Retinal pigment epithelial cell (primary cell): ENCODE data around the gene PCCA.
"Not testable (repeated sequence)": the region's sequence is repeated elsewhere in the genome, so short reads cannot be mapped to it uniquely, and the experiment has no call there.

ENCODE experiments used
- DNase-seq: peaks from one replicate; pipeline ENCODE4 v3.0.0-alpha.2; 2010; ENCODE audit warnings: low read depth
- H3K4me3 ChIP-seq: 2 replicates; pipeline ENCODE4 v1.5.1; 2011; ENCODE audit warnings: mild to moderate bottlenecking, low read length, control low read depth, moderate library complexity
- TF ChIP-seq, protein P1 (sequence below): conservative IDR thresholded peaks from 2 replicates; pipeline ENCODE4 v1.5.1; 2011; ENCODE audit warnings: low read depth, low read length, control low read depth, inconsistent platforms

PCCA gene

DNA sequence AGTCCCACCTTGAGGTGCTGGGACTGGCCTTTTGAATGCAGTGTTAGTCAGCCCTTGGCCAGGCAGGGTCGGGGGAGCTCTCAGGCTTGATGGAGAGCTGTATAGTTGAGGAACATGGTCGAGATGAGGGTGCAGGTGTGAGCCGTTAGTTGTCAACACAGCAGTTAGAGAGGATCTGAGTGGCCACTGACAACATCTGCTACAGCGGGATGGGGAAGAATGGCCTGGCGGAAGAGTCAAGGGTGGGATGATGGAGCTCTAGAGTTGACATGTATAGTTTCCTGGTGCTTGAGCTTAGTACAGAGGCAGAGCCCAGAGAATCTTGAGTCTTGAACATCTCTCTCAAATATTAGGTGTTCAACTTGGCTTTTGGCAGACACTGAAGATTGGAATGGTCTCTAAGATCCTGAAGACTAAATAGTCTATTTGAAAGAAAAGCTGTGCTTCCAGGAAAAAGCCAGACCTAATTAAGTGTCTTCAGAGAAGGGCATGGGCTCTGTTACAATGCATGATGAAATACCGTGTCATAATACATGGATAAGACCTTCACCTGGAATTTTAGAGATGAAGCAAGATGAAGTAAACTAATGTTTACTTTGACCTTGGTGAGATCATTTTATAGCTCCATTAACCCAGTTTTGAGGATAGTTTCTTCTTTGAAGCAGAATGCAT lies 9.7 kb downstream of the PCCA start:
- DNase-seq = no peak
- TF ChIP-seq, protein P1, sequence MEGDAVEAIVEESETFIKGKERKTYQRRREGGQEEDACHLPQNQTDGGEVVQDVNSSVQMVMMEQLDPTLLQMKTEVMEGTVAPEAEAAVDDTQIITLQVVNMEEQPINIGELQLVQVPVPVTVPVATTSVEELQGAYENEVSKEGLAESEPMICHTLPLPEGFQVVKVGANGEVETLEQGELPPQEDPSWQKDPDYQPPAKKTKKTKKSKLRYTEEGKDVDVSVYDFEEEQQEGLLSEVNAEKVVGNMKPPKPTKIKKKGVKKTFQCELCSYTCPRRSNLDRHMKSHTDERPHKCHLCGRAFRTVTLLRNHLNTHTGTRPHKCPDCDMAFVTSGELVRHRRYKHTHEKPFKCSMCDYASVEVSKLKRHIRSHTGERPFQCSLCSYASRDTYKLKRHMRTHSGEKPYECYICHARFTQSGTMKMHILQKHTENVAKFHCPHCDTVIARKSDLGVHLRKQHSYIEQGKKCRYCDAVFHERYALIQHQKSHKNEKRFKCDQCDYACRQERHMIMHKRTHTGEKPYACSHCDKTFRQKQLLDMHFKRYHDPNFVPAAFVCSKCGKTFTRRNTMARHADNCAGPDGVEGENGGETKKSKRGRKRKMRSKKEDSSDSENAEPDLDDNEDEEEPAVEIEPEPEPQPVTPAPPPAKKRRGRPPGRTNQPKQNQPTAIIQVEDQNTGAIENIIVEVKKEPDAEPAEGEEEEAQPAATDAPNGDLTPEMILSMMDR = no peak
- H3K4me3 ChIP-seq = no peak overlapping the region

DNA sequence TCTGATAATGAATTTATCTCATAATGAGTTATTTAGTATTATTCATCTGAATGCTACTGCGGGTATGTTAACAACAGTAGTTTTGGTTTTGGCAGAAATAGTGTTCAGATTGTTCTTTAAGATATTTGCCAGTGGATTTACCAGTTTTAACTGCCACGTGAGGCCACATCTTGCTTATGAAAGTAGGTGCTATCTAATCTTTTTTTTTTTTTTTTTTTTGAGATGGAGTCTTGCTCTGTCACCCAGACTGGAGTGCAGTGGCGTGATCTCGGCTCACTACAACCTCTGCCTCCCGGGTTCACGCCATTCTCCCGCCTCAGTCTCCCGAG lies 10.2 kb downstream of the PCCA start:
- DNase-seq, H3K4me3 ChIP-seq: not testable (repeated sequence)

DNA sequence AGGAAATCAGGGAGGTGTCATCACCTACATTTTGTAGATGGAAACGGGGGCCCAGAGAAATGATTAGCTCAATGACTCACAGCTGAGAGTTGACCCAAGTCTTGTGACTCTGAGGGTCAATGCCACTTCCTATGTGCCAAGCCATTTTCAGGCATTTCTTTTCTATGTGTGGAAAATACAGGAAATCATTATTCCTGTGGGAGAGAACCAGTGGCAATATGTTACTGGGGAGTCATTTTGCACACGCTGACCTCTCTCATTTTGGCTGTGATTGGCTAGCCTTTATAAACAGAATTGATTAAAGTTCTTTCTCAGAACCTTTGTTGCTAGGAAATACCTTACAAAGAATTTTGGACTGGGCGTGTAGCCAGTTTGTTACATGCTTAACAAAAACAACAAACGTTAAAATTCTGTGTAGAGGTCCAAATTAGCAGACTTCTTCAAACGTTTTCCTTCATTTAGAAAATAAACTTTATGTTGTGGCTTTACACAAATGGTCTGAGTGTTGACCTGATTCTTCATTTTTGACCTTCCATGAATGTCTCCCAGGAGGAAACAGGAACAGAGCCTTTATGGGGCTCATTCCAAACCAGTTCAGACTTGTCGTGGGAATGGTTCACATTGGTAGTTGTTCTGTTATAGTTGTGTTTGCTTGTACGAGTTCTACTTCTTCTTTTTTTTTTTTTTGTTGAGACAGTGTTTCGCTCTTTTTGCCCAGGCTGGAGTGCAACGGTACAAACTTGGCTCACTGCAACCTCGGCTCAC lies 11.4 kb downstream of the PCCA start:
- peak; percentile 45 for DNase-seq
- H3K4me3 ChIP-seq = no peak overlapping the region
- TF ChIP-seq, protein P1 = no peak

DNA sequence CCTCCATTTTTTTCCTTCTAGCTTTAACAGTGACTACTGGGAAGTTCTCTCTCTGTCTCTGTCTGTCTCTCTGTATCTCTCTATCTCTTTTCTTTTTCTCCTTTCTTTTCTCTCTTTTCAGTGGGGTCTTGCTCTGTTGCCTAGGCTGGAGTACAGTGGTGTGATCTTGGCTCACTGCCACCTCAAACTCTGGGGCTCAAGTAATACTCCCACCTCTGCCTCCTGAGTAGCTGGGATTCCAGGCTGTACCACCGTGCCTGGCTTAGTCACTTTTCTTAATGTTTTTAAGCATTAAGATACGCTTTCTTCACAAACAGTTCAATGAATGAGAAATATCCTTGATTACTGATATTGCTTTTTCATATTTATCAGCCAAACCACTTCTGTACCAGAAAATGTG lies 13.1 kb downstream of the PCCA start:
- no peak overlapping the region for H3K4me3 ChIP-seq
- DNase-seq = no peak
- TF ChIP-seq, protein P1 = no peak

DNA sequence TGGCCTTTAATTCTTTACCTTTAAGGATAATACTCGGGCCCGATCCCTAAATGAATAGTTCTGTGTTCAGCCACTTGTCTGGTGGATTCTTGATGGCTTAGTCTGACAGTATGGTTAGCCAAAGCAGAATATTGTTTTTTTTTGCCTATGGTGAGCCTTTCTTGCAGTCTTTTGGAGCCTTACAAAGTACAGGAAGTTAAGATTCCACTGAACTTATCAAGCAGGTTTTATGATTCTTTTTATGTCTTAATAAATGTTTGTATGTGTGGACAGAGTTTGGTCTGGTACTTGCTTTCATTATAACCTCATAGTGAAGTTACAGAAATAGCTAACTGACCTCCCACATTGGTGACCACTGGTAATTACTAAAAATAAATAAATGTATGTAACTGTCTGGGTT lies 17.1 kb downstream of the PCCA start:
- TF ChIP-seq, protein P1 = no peak
- DNase-seq = no peak
- H3K4me3 ChIP-seq = no peak overlapping the region

DNA sequence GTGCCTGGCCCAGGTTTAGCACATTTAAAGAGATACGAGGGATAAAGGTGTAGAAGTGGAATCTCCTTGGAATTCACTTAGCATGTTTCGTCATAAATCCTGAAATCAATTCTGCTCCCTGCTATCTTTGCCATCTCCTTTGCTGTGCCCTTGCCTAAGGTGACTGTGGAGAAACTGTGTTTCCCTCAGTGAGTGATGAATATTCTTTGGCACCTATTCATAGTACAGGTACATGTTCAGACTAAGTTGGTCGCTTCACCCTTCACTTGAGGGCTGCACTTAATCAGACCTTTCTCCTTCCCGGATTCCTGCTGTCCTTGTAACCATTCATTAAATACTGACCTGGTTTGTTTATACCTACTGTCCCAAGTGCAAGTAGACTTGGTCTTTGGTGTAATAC lies 17.8 kb downstream of the PCCA start:
- TF ChIP-seq, protein P1 = no peak
- no peak for DNase-seq
- no peak overlapping the region for H3K4me3 ChIP-seq

DNA sequence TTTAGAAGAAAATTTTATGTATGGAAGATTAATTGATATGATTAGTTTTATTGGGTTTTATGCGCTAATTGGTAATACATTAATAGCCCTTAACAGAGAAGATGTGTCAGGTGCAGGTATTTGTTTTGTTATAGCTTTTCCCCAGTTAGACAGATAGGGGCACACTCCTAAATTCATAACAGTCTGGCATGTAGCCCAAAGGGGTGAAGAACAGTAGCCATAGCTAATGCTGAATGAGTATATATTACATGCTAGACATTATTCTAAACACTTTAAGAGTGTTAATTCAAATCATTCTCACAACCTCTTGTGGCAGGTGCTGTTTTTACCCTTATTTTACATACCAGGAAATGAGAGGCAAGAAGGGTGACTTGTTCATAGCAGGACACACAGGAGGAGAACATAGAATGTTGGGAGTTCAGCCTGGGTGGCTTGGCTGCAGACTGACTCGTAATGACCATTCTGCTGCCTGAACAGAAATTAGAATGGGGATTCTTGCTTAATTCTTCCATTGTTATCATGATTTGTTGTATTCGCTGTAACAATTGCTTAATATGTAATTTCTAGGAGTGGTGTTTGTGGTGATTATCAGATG lies 20.1 kb downstream of the PCCA start:
- no peak overlapping the region for H3K4me3 ChIP-seq
- TF ChIP-seq, protein P1 = no peak
- DNase-seq = no peak
